ENCODE measurements around the gene ABCA10. TPM values are rescaled to one million over a fixed set of nuclear protein-coding genes. Genes with fewer than 3 reads are reported as not detected.

The ABCA10 gene
- total and polyA plus RNA-seq, 3 donors from 2014 or later: 11.5 to 16.2 (median 13.6) TPM

- Histone ChIP-seq H3K27ac (no peak overlapping the region), H3K36me3 (ENCODE audit: low read depth, missing control alignments) (no peaks in the 10 kb centered on the region), H3K9me3 (no peaks in the 10 kb centered on the region), H3K4me3 (no peak overlapping the region), H3K4me1 (no peaks in the 10 kb centered on the region), H3K27me3 (no peaks in the 10 kb centered on the region)
- 71 to 77% methylated on average over 4 of the region's 4 CpGs for WGBS, 2 donors
- intact Hi-C loops (cut with DNase I; ENCODE audit: low total_unique reads): no loop called here
- TF ChIP-seq POLR2A (IDR thresholded peaks at IDR 0.05) (no peak), CTCF (IDR thresholded peaks at IDR 0.05) (no peak)
- DNase-seq: no peak
These were observed 49.2 kb downstream of the ABCA10 start for GRCh38 chr17:69179227-69179952.

GRCh38 chr17:69176457-69176795, 52.2 kb downstream of the ABCA10 start:
- Histone ChIP-seq H3K9me3 (no peaks in the 10 kb centered on the region), H3K4me1 (no peaks in the 10 kb centered on the region), H3K36me3 (ENCODE audit: low read depth, missing control alignments) (no peaks in the 10 kb centered on the region), H3K27ac (no peak overlapping the region), H3K27me3 (no peaks in the 10 kb centered on the region), H3K4me3 (no peak overlapping the region)
- WGBS, 2 donors: 87 to 89% methylated on average over 1 of the region's 1 CpG
- intact Hi-C loops (cut with DNase I; ENCODE audit: low total_unique reads): no loop called here
- DNase-seq: no peak
- TF ChIP-seq CTCF (IDR thresholded peaks at IDR 0.05) (no peak), POLR2A (IDR thresholded peaks at IDR 0.05) (no peak)

- WGBS, 2 donors: 87 to 91% methylated on average over 4 of the region's 4 CpGs
- TF ChIP-seq POLR2A (IDR thresholded peaks at IDR 0.05) (no peak), CTCF (IDR thresholded peaks at IDR 0.05) (no peak)
- no peak for DNase-seq
- intact Hi-C loops (cut with DNase I; ENCODE audit: low total_unique reads): no loop called here
- Histone ChIP-seq H3K4me3 (no peak overlapping the region), H3K36me3 (ENCODE audit: low read depth, missing control alignments) (no peaks in the 10 kb centered on the region), H3K4me1 (no peaks in the 10 kb centered on the region), H3K27me3 (no peaks in the 10 kb centered on the region), H3K27ac (no peak overlapping the region), H3K9me3 (no peaks in the 10 kb centered on the region)
These were observed 52.8 kb downstream of the ABCA10 start for GRCh38 chr17:69175625-69176456.

- DNase-seq: no peak
- Histone ChIP-seq H3K27ac (no peak overlapping the region), H3K4me1 (no peaks in the 10 kb centered on the region), H3K4me3 (no peak overlapping the region), H3K27me3 (no peaks in the 10 kb centered on the region), H3K36me3 (ENCODE audit: low read depth, missing control alignments) (no peaks in the 10 kb centered on the region), H3K9me3 (no peaks in the 10 kb centered on the region)
- intact Hi-C loops (cut with DNase I; ENCODE audit: low total_unique reads): no loop called here
- 79 to 85% methylated on average over 4 of the region's 4 CpGs for WGBS, 2 donors
- TF ChIP-seq POLR2A (IDR thresholded peaks at IDR 0.05): no peak
- no peak for TF ChIP-seq CTCF (IDR thresholded peaks at IDR 0.05)
These were observed 53.4 kb downstream of the ABCA10 start for GRCh38 chr17:69175262-69175624.
